Measurements from ENCODE around the gene E4F1. TPM values are rescaled to one million over a fixed set of nuclear protein-coding genes. Genes with fewer than 3 reads are reported as not detected.
A peak's percentile ranks its signal among the peaks of the same experiment; 100 is the strongest.
"Not testable (repeated sequence)": the region's sequence is repeated elsewhere in the genome, so short reads cannot be mapped to it uniquely, and the experiment has no call there.

The E4F1 gene
- total RNA-seq, 2 experiments from 2014 or later, result 33.8 to 34.3 TPM

DNA sequence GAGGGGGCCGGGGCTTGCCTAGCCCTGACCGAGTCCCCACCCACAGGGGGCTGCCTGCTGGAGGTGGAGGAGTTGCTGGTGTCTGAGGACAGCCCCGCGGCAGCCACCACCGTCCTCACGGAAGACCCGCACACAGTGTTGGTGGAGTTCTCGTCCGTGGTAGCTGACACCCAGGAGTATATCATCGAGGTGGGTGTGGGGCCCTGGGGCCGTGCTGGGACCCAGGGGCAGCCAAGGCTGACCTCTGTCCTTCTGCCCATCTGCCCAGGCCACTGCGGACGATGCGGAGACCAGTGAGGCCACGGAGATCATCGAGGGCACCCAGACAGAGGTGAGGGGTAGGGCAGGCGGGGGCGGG, 11.4 kb downstream of the E4F1 start:
- ChIA-PET CTCF (no interaction called here), POLR2A (no interaction called here)
- DNase-seq (no peak), ATAC-seq (no peak)
- Mint-ChIP-seq H3K9me3 (ENCODE audit: insufficient read depth) (no peaks in the 10 kb centered on the region), H3K27ac (no peak overlapping the region), H3K4me3 (no peak overlapping the region), H3K36me3 (ENCODE audit: low read depth) (peaks cover 20% of the 10 kb centered on the region), H3K4me1 (ENCODE audit: low read depth) (no peaks in the 10 kb centered on the region), H3K27me3 (ENCODE audit: low read depth) (no peaks in the 10 kb centered on the region)

DNA sequence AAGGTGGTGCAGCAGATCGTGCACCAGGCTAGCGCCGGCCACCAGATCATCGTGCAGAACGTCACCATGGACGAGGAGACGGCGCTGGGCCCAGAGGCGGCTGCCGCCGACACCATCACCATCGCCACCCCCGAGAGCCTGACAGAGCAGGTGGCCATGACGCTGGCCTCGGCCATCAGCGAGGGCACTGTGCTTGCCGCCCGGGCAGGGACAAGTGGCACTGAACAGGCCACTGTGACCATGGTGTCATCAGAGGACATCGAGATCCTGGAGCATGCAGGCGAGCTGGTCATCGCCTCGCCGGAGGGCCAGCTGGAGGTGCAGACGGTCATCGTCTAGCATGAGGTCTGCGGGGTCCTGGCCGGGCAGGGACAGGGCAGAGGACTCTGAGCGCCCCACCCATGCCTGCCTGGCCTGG, 11.9 kb downstream of the E4F1 start:
- Mint-ChIP-seq H3K9me3 (ENCODE audit: insufficient read depth) (no peaks in the 10 kb centered on the region), H3K27me3 (ENCODE audit: low read depth) (no peaks in the 10 kb centered on the region), H3K27ac (no peak overlapping the region), H3K4me1 (ENCODE audit: low read depth) (no peaks in the 10 kb centered on the region), H3K4me3 (no peak overlapping the region), H3K36me3 (ENCODE audit: low read depth) (peaks cover 20% of the 10 kb centered on the region)
- ChIA-PET CTCF (no interaction called here), POLR2A (no interaction called here)
- DNase-seq, result no peak
- ATAC-seq, result no peak

DNA sequence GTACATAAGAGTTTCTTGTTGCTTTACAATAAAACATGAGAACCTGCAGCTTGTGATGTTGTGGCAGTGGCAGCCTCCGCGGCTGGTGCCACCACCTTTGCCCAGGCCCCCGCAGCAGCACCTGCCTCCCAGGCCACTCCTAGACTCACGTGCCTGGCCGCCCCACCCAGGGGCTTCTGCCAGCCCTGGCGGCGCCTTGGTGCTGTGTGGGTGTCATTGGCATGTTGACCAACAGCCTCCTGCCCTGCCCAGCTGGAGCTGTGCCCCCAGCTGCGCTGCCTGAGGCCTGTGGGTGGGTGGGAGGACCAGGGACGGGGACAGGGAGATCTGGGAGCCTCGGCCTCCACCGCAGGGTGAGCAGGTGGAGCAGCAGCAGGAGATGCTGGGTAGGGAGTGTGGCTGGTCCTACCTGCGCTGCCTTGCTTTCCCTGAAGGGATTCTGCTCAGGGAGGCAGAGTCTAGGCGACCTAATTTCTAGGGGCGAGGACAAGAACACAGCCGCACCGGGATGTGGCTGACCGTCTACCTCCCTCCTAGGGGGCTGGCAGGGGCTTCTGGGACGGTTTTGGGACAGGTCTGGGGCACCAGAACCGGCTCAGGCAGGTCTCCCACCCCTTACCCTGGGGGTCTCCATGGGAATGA, 12.4 kb downstream of the E4F1 start:
- Mint-ChIP-seq H3K27me3 (ENCODE audit: low read depth) (no peaks in the 10 kb centered on the region), H3K36me3 (ENCODE audit: low read depth) (peaks cover 20% of the 10 kb centered on the region), H3K27ac (no peak overlapping the region), H3K4me1 (ENCODE audit: low read depth) (no peaks in the 10 kb centered on the region), H3K4me3 (no peak overlapping the region), H3K9me3 (ENCODE audit: insufficient read depth) (no peaks in the 10 kb centered on the region)
- DNase-seq (no peak), ATAC-seq (no peak)
- CTCF ChIA-PET, result no interaction called here
- POLR2A ChIA-PET, result no interaction called here

DNA sequence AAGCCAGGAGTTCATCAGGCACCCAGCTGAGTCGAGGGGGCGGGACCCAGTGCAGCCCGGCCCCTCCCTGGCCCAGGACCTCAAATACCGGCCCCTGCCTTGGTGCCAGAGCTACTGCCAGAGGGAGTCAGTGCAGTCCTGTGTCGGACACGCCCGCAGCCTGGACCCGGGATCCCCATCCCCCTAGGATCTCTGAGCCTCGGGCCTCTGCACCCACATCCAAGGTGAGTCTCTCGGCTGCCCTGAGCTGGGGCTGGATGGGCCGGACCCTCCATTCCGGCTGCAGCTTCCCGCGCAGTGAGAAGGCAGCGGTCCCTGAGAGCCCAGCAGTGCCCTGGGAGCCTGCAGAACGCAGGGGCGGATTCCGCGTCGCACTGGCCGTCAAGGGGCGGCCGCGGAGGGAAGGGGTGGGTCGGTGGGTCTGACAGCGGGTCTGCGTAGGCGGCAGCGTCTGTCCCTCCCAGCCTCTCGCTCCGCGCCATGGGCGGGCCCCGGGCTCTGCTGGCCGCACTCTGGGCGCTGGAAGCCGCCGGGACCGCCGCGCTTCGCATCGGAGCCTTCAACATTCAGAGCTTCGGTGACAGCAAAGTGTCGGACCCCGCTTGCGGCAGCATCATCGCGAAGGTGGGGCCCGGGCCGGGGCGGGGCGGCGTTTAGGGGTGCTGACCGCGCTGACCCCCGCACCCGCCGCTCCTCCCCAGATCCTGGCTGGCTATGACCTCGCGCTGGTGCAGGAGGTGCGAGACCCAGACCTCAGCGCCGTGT, 13.1 kb downstream of the E4F1 start, which contains the start of gene DNASE1L2:
DNASE1L2 (plus strand) TSS at position 108 of the 765 bp plus-strand sequence; CDS start at position 481, 373 bp downstream.
- Mint-ChIP-seq H3K4me3 (no peak within 1 kb of the TSS), H3K4me1 (ENCODE audit: low read depth) (no peaks in the 10 kb centered on the region), H3K27me3 (ENCODE audit: low read depth) (no peaks in the 10 kb centered on the region), H3K36me3 (ENCODE audit: low read depth) (peaks cover 20% of the 10 kb centered on the region), H3K9me3 (ENCODE audit: insufficient read depth) (no peaks in the 10 kb centered on the region), H3K27ac (no peak within 1 kb of the TSS)
- POLR2A ChIA-PET, result no interaction called here
- ATAC-seq (no peak), DNase-seq (no peak)
- CTCF ChIA-PET, result no interaction called here

DNA sequence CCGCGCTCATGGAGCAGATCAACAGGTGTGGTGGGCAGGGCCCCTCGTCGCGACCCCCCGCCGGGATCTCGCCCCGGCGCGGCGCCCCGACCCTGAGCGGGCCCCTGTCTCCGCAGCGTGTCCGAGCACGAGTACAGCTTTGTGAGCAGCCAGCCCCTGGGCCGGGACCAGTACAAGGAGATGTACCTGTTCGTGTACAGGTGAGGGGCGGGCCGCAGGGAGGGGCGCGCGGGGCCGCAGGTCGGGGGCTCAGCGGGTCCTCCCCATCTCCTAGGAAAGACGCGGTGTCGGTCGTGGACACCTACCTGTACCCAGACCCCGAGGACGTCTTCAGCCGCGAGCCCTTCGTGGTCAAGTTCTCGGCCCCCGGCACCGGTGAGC, 13.7 kb downstream of the E4F1 start:
- Mint-ChIP-seq H3K9me3 (ENCODE audit: insufficient read depth) (no peaks in the 10 kb centered on the region), H3K36me3 (ENCODE audit: low read depth) (peaks cover 21% of the 10 kb centered on the region), H3K4me3 (no peak overlapping the region), H3K27ac (no peak overlapping the region), H3K27me3 (ENCODE audit: low read depth) (no peaks in the 10 kb centered on the region), H3K4me1 (ENCODE audit: low read depth) (no peaks in the 10 kb centered on the region)
- ChIA-PET CTCF (no interaction called here), POLR2A (no interaction called here)
- ATAC-seq, result no peak
- no peak for DNase-seq

DNA sequence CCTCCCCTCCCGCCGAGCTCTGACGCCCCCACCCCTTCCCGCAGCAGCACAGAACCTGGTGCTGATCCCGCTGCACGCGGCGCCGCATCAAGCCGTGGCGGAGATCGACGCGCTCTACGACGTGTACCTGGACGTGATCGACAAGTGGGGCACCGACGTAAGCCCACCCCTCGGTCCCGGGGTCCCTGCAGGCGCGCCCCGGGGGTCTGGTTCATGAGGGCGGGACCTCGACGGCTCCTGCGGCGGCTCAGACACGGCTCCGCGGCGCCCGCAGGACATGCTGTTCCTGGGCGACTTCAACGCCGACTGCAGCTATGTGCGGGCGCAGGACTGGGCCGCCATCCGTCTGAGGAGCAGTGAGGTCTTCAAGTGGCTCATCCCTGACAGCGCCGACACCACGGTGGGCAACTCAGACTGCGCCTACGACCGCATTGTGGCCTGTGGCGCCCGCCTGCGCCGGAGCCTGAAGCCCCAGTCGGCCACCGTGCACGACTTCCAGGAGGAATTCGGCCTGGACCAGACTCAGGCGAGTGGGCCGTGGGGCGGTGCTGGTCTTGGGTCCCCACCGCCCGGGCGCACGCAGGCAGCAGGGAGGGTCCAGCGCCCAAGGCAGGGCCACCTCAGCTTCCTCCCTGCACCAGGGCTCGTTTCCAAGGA, 14.2 kb downstream of the E4F1 start:
- H3K27me3 Mint-ChIP-seq (ENCODE audit: low read depth), result no peaks in the 10 kb centered on the region
- H3K4me1 Mint-ChIP-seq (ENCODE audit: low read depth), result peaks cover 2% of the 10 kb centered on the region
- H3K9me3 Mint-ChIP-seq (ENCODE audit: insufficient read depth), result no peaks in the 10 kb centered on the region
- no peak overlapping the region for H3K27ac Mint-ChIP-seq
- ATAC-seq, result no peak
- no peak for DNase-seq
- H3K4me3 Mint-ChIP-seq, result no peak overlapping the region
- ChIA-PET POLR2A (no interaction called here), CTCF (no interaction called here)
- peaks cover 25% of the 10 kb centered on the region for H3K36me3 Mint-ChIP-seq (ENCODE audit: low read depth)

DNA sequence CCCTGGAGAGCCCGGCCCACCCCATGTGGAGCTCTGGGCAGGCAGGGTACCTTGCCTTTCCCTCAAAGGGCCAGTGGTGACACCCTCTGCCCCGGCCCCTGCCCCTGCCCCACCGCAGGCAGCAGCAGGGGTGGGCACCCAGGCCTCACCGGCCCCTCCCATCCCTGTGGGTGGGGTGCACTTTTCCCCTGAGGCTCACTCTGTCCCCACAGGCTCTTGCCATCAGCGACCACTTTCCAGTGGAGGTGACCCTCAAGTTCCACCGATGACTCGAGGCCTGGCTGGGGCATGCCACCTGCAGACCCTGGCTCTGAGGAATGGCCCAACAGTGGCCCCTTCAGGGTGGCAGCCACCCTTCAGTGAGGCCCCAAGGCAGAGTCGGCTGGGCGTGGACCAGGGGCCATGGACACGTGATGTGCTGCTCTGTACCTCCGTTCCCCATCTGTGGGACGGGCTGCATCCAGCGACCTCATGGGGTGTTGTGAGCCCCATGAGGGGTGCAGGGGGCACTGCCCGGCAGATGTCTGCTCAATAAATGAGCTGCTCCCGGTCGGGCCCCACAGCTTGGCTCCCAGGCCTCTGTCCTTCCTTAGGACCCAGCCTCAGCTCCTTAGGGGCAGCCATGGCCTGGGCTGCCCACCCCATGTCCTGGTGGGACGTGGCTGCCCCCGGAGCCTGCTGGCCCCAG, 14.9 kb downstream of the E4F1 start:
- ChIA-PET CTCF (no interaction called here), POLR2A (interaction anchor here (0.9 kb wide), 1 partner anchor 14 kb away, joined by 5 read pairs; the partner anchor contains the start of gene ECI1)
- H3K36me3 Mint-ChIP-seq (ENCODE audit: low read depth), result peaks cover 25% of the 10 kb centered on the region
- no peaks in the 10 kb centered on the region for H3K9me3 Mint-ChIP-seq (ENCODE audit: insufficient read depth)
- DNase-seq, result no peak
- H3K4me3 Mint-ChIP-seq, result no peak overlapping the region
- H3K4me1 Mint-ChIP-seq (ENCODE audit: low read depth), result peaks cover 2% of the 10 kb centered on the region
- no peak overlapping the region for H3K27ac Mint-ChIP-seq
- H3K27me3 Mint-ChIP-seq (ENCODE audit: low read depth), result no peaks in the 10 kb centered on the region
- peak; percentile 15 for ATAC-seq

DNA sequence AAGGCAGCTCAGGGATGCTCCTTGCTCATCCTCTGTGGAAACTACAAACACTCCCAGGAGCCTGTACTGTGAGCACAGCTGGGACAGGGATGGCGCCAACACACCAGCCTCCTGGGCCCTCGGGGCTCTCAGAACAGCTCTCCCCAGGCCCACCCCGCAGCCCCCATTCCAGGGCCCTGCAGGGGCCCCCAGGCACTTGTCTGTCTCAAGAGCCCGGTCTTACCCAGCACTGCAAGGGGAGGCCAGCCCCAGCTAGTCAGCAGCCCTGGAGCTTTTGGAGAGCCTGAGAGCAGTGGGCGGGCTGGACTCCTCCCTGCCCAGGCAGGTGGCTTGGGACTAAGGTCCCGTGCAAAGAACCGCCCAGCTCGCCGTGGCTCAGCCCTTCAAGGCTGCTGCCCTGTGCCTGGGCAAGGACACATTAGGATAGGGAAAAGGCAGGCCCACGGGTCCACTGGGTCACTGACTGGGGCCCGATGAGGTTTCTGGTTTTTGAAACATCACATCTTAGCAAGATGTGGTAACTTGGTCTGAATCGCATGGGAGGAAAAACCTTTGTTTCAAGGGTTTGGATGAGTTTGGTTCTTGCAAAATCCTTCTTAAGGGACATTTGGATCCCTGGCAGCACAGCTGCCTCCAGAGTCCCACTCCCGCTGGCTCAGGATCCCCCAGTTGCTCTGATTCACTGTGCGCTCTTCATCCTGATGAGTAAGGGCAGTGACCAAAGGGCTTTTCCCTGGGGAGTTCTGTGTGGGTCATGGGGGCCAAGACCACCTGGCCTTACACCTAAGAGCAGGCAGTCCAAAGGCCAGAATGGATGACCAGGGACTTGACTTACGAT, 15.7 kb downstream of the E4F1 start:
- Mint-ChIP-seq H3K9me3 (ENCODE audit: insufficient read depth) (no peaks in the 10 kb centered on the region), H3K36me3 (ENCODE audit: low read depth) (peaks cover 28% of the 10 kb centered on the region), H3K4me3 (no peak overlapping the region), H3K27me3 (ENCODE audit: low read depth) (no peaks in the 10 kb centered on the region), H3K4me1 (ENCODE audit: low read depth) (peaks cover 2% of the 10 kb centered on the region), H3K27ac (no peak overlapping the region)
- DNase-seq, result no peak
- POLR2A ChIA-PET, result interaction anchor here (0.9 kb wide), 1 partner anchor 13 kb away, joined by 5 read pairs; the partner anchor contains the start of gene ECI1
- ATAC-seq, result peak; percentile 14
- CTCF ChIA-PET, result no interaction called here

DNA sequence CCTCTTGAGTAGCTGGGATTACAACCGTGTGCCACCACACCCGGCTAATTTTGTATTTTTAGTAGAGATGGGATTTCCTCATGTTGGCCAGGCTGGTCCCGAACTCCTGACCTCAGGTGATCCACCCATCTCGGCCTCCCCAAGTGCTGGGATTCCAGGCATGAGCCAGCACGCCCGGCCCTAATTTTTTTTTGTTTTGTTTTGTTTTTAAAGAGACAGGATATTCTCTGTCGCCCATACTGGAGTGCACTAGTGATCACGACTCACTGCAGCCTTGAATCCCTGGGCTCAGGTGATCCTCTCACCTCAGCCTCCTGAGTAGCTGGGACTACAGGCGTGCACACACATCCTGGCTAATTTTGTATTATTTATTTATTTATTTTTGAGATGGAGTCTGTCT, 16.9 kb downstream of the E4F1 start:
- H3K9me3 Mint-ChIP-seq (ENCODE audit: insufficient read depth); CTCF ChIA-PET: not testable (repeated sequence)

DNA sequence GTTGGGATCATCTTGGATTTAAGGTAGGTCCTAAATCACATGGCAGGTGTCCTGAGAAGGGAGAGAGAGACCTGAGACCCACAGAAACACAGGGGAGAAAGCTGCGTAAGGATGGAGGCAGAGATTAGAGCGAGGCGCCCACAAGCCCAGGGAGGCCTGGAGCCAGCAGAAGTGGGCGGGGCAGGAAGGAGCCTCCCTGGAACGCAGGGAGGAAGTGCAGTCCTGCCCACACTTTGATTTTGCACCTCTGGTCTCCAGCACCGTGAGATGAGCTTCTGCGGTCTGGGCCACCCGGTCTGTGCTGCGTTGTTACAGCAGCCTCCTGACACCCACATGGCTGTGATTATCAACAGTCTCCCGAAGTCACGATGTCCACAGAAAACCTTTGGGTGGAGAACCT, 19.2 kb downstream of the E4F1 start:
- ATAC-seq (no peak), DNase-seq (no peak)
- ChIA-PET POLR2A (interaction anchor here (0.9 kb wide), 1 partner anchor 16 kb away, joined by 3 read pairs; no protein-coding TSS in a partner anchor), CTCF (interaction anchor here (1.5 kb wide), 1 partner anchor 8 kb away, joined by 4 read pairs; the partner anchor contains the start of gene ECI1)
- H3K4me1 Mint-ChIP-seq (ENCODE audit: low read depth), result peaks cover 2% of the 10 kb centered on the region
- peak overlapping the region; percentile 1 for H3K27ac Mint-ChIP-seq
- H3K36me3 Mint-ChIP-seq (ENCODE audit: low read depth), result peaks cover 23% of the 10 kb centered on the region
- no peaks in the 10 kb centered on the region for H3K27me3 Mint-ChIP-seq (ENCODE audit: low read depth)
- no peaks in the 10 kb centered on the region for H3K9me3 Mint-ChIP-seq (ENCODE audit: insufficient read depth)
- H3K4me3 Mint-ChIP-seq, result no peak overlapping the region

More for the DNA sequence above, 16.9 kb downstream of the E4F1 start:
- H3K27me3 Mint-ChIP-seq (ENCODE audit: low read depth); H3K4me1 Mint-ChIP-seq (ENCODE audit: low read depth); H3K4me3 Mint-ChIP-seq; DNase-seq; ATAC-seq; H3K27ac Mint-ChIP-seq; POLR2A ChIA-PET: not testable (repeated sequence)
- H3K36me3 Mint-ChIP-seq (ENCODE audit: low read depth), result peaks cover 18% of the 10 kb centered on the region

DNA sequence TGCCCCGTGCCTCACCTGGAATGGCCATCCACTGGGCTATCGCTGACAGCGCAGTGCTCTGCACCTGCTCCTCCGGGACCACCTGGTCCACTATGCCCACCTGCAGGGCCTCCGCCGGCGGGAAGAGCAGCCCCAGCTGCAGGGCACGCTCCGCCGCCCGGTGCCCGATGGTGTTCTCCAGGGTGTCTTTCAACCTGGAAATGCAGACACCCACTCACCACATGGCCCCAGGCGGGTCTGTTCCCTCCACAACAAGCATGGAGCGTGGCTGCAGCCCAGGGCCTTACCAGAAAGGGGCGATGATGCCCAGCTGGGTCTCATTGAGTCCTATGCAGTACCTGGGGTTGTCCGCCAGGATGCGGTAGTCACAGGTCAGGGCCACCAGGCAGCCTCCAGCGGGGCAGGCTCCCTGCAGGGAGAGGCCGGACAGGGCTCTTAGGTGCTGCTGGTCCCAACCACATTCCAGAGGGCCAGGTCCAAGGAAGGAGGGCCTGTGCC, 19.7 kb downstream of the E4F1 start:
- Mint-ChIP-seq H3K27me3 (ENCODE audit: low read depth) (no peaks in the 10 kb centered on the region), H3K27ac (no peak overlapping the region), H3K9me3 (ENCODE audit: insufficient read depth) (no peaks in the 10 kb centered on the region), H3K4me1 (ENCODE audit: low read depth) (peaks cover 2% of the 10 kb centered on the region), H3K36me3 (ENCODE audit: low read depth) (peaks cover 23% of the 10 kb centered on the region), H3K4me3 (no peak overlapping the region)
- DNase-seq, result no peak
- POLR2A ChIA-PET, result no interaction called here
- CTCF ChIA-PET, result no interaction called here
- ATAC-seq, result no peak
